Kidney epithelial cell (primary cell): ENCODE measurements around the gene ZNF23. TPM values are rescaled to one million over a fixed set of nuclear protein-coding genes. Genes with fewer than 3 reads are reported as not detected.

Source experiments
- DNase-seq: peaks from one replicate; pipeline ENCODE4 v3.0.0-alpha.2; 2010; ENCODE audit warnings: low read depth
- H3K27me3 ChIP-seq: 2 replicates; pipeline ENCODE4 v1.6.0; 2011; ENCODE audit warnings: low read length; ENCODE audit not compliant: control insufficient read depth, insufficient read depth
- H3K36me3 ChIP-seq: 2 replicates; pipeline ENCODE4 v1.5.1; 2011; ENCODE audit warnings: low read length; ENCODE audit not compliant: control insufficient read depth, insufficient read depth
- H3K4me3 ChIP-seq: 2 replicates; pipeline ENCODE4 v1.5.1; 2011; ENCODE audit warnings: low read depth, mild to moderate bottlenecking, control low read depth, low read length
- total RNA-seq: library from RNA; depleted of rRNA; stranded (reverse); fragments of >200 nt; gene quantifications from 2 replicates; pipeline ENCODE4 v1.2.3, GENCODE V29; 2015
- TF ChIP-seq, protein P1 (sequence below): IDR thresholded peaks from 2 replicates; pipeline ENCODE4 v1.5.1; 2011; ENCODE audit warnings: mild to moderate bottlenecking, moderate library complexity, low read length, control low read depth, inconsistent platforms; ENCODE audit not compliant: insufficient read depth, poor library complexity, severe bottlenecking

The ZNF23 gene
- total RNA-seq, 1 donor from 2014 or later: 8.0 TPM

DNA sequence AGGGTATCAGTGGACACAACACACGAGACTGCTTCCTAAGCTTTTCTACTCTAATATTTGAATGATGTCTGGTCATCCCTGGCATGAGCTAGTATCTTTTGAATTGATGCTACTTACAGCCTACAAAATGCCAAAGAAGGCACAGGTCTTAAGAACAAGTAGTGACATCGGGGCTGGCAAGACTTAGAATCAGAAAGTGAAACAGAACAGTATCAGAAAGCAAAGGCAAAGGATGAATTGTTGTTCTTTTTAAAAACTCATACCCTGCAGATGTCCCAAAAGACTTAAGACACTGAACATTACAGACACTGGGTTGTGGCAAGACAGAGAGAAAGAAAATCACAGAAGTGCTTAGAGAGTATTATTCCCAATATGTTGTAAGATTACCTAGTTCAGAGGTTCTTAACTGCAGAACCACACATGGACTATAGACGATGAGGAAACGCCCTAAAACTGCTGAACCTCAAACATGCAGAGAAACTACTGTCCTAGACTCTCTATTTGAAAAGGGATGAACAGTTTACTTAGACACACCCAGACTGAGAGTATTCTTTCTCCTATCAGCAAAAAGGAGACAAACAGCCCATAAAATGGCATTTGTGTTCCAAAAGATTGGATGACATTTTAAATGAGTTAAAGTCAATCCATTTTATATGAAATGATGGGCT, 14.5 kb upstream of the ZNF23 start:
- TF ChIP-seq, protein P1, sequence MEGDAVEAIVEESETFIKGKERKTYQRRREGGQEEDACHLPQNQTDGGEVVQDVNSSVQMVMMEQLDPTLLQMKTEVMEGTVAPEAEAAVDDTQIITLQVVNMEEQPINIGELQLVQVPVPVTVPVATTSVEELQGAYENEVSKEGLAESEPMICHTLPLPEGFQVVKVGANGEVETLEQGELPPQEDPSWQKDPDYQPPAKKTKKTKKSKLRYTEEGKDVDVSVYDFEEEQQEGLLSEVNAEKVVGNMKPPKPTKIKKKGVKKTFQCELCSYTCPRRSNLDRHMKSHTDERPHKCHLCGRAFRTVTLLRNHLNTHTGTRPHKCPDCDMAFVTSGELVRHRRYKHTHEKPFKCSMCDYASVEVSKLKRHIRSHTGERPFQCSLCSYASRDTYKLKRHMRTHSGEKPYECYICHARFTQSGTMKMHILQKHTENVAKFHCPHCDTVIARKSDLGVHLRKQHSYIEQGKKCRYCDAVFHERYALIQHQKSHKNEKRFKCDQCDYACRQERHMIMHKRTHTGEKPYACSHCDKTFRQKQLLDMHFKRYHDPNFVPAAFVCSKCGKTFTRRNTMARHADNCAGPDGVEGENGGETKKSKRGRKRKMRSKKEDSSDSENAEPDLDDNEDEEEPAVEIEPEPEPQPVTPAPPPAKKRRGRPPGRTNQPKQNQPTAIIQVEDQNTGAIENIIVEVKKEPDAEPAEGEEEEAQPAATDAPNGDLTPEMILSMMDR: no peak
- Histone ChIP-seq H3K36me3 (peaks cover 2% of the 10 kb centered on the region), H3K27me3 (no peaks in the 10 kb centered on the region), H3K4me3 (no peak overlapping the region)
- DNase-seq: no peak

DNA sequence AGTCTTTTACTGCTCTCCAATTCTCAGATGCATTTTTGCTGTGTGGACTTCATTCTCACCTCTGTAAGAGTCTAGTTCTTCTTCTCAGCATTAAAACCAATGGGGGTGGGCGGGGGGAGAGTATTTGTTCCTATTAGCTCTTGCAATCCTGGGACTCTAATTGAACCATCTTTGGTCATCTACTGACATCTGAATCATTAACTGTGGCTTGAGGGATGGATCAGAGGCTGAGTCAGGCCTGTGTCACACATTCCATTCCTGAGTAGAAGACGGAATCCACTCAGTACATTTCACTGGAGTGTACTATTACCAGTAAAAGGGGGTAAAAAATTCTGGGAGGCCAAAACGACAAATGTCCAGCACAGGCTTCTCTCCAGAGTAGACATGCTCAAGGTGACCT, 12.8 kb upstream of the ZNF23 start:
- H3K4me3 ChIP-seq: no peak overlapping the region
- TF ChIP-seq, protein P1: no peak
- peak; percentile 73 for DNase-seq
- H3K36me3 ChIP-seq: peaks cover 2% of the 10 kb centered on the region
- no peaks in the 10 kb centered on the region for H3K27me3 ChIP-seq

DNA sequence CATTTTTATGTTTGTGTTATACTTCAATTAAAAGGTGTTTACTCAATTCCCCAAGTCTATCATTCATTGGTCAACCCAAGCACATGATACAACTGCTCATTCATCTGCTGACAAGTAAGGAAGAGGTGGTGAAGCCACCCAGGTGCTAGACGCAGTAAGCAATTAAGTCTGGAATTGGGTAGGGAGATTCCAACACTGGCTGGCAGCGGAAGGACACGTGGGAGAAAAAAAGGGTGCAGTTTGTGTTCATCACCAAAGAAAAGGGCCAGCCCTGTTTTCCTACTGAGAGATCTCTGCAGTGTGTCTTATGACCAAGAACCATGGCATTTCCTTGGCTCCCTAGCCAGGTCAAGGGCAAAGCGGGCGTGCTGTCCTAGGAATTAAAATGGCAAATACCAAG, 11.8 kb upstream of the ZNF23 start:
- no peak for DNase-seq
- no peak overlapping the region for H3K4me3 ChIP-seq
- TF ChIP-seq, protein P1: no peak

DNA sequence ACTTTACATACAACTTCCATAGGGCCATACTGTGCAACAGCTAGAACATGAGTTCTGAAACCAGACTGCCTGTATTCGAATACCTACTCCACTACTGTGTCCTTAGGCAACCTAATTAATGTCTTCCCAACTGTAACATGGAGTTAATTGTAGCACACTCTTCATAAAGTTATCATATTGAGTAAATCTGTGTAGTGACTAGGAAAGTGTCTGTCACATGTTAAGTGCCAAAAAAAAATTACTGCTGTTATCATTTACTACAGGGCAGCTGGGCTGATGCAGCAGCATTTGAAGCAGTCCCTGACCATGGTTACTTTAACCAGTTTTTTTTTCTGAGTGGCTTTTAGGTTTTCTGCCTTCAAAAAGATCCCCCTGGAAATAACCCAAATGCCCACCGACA, 10.9 kb upstream of the ZNF23 start:
- no peak overlapping the region for H3K4me3 ChIP-seq
- no peak for DNase-seq
- no peaks in the 10 kb centered on the region for H3K27me3 ChIP-seq
- TF ChIP-seq, protein P1: no peak
- peaks cover 2% of the 10 kb centered on the region for H3K36me3 ChIP-seq

More for the DNA sequence above, 11.8 kb upstream of the ZNF23 start:
- Histone ChIP-seq H3K27me3 (no peaks in the 10 kb centered on the region), H3K36me3 (peaks cover 2% of the 10 kb centered on the region)

DNA sequence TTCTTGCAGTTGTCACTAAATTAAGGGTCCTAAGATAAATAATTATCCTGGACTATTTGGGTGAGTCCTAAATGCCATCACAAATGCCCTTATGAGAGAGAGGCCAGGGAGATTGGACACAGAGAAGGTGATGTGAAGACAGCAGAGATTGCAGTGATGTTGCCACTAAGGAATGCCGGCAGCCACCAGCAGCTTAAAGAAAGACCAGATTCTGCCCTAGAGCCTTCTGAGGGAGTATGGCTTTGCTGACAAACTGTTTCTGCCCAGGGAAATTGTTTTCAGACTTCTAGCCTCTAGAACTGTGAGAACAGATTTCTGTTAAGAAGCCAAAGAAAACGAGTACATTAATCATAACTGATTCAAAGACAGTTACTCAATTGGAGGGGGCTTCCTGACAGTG, 10.0 kb upstream of the ZNF23 start:
- TF ChIP-seq, protein P1: no peak
- Histone ChIP-seq H3K36me3 (peaks cover 2% of the 10 kb centered on the region), H3K27me3 (no peaks in the 10 kb centered on the region), H3K4me3 (no peak overlapping the region)
- DNase-seq: no peak

DNA sequence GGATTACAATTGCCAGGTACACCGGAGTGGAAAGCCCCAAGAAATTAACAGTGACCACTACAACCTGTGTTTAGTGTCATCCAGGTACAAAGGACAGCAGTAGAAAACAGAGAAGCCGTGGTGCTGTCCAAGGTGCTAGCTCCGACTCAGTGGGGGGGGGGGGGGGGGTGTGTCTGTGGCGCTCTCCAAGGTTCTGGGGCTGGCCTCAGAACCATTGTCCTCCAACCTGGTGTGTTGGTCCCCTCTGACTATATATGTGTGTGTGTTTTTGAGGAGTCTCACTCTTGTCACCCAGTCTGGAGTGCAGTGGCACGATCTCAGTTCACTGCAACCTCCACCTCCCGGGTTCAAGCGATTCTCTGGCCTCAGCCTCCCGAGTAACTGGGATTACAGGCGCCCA, 5.8 kb upstream of the ZNF23 start:
- TF ChIP-seq, protein P1: no peak
- Histone ChIP-seq H3K4me3 (no peak overlapping the region), H3K36me3 (no peaks in the 10 kb centered on the region), H3K27me3 (no peaks in the 10 kb centered on the region)
- DNase-seq: no peak
